ENCODE results near the gene ECEL1. TPM values are rescaled to one million over a fixed set of nuclear protein-coding genes. Genes with fewer than 3 reads are reported as not detected.
"Not testable (repeated sequence)": the region's sequence is repeated elsewhere in the genome, so short reads cannot be mapped to it uniquely, and the experiment has no call there.

ECEL1 gene
- total RNA-seq, 1 experiment from 2014 or later: 23.3 TPM

DNA sequence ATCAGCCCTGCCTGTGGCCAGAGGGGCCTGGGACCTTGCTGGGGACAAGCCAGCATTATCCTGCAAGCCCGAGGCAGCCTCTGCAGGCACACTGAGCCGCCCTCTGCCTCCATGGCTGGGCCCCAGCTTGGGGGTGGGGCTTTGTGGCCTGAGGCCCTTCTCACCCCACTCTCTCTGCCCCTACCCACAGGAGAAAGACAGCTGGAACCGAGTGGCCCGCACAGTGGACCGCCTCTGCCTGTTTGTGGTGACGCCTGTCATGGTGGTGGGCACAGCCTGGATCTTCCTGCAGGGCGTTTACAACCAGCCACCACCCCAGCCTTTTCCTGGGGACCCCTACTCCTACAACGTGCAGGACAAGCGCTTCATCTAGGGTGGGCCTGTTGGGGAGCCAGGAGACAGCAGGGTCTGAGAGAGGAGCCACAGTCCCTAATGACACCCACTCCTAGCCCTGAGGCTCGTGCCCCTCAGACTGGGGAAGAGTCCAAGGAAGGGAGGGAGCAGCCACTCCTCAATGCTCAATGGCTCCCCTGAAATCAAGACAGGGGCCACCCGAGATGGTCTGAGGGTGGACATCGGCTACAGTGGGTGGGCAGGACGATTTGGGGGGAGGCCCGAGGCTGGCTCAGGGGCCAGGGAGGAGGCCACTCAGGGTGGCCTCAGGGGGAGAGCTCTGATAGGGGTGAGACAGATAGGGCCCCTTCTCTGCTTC is 47.5 kb upstream of the ECEL1 start (continued):
- TF ChIP-seq, protein P1, sequence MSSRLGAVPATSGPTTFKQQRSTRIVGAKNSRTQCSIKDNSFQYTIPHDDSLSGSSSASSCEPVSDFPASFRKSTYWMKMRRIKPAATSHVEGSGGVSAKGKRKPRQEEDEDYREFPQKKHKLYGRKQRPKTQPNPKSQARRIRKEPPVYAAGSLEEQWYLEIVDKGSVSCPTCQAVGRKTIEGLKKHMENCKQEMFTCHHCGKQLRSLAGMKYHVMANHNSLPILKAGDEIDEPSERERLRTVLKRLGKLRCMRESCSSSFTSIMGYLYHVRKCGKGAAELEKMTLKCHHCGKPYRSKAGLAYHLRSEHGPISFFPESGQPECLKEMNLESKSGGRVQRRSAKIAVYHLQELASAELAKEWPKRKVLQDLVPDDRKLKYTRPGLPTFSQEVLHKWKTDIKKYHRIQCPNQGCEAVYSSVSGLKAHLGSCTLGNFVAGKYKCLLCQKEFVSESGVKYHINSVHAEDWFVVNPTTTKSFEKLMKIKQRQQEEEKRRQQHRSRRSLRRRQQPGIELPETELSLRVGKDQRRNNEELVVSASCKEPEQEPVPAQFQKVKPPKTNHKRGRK (CRISPR knock-in tag; IDR thresholded peaks at IDR 0.05; ENCODE audit: borderline replicate concordance): no peak
- no peak for TF ChIP-seq SMAD3 (CRISPR knock-in tag; IDR thresholded peaks at IDR 0.05; ENCODE audit: borderline replicate concordance)
- no peak for TF ChIP-seq IRF2 (CRISPR knock-in tag; IDR thresholded peaks at IDR 0.05; ENCODE audit: borderline replicate concordance, low read depth)
- no peak for TF ChIP-seq SP1 (CRISPR knock-in tag; conservative IDR thresholded peaks at IDR 0.05)

DNA sequence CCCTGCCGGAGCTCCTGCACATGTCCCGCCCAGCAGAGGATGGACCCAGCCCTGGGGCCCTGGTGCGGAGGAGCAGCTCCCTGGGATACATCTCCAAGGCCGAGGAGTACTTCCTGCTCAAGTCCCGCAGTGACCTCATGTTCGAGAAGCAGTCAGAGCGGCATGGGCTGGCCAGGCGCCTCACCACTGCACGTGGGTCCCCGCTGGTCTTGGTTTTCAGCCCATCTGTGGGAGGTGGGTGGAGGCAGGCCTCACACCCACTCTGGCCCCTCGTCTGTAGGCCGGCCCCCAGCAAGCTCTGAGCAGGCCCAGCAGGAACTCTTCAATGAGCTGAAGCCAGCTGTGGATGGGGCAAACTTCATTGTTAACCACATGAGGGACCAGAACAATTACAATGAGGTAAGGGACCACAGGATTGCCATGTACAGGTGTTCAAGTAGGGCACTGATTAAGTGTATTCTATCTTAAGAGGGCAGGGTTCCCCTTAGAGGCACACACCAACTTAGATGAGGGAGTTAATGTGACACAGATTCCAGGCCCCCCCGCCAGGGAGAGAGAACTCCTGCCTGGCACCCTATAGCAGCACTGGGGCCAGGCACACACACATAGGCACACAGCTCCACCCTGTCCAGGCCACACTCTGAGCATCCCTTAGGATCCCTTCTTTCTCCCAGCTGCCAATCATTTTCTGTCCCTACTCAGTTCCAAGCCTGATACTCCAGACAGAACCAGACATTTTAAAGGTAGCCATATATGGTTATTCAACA is 46.5 kb upstream of the ECEL1 start:
- no peak for ATAC-seq
- H3K27me3 Mint-ChIP-seq (ENCODE audit: low read depth): peaks cover 13% of the 10 kb centered on the region
- no peak overlapping the region for H3K4me3 Mint-ChIP-seq
- H3K27ac Mint-ChIP-seq: no peak overlapping the region; the same call in 1 of the 2 replicates
- peaks cover 23% of the 10 kb centered on the region for H3K4me1 Mint-ChIP-seq
- TF ChIP-seq, protein P2, sequence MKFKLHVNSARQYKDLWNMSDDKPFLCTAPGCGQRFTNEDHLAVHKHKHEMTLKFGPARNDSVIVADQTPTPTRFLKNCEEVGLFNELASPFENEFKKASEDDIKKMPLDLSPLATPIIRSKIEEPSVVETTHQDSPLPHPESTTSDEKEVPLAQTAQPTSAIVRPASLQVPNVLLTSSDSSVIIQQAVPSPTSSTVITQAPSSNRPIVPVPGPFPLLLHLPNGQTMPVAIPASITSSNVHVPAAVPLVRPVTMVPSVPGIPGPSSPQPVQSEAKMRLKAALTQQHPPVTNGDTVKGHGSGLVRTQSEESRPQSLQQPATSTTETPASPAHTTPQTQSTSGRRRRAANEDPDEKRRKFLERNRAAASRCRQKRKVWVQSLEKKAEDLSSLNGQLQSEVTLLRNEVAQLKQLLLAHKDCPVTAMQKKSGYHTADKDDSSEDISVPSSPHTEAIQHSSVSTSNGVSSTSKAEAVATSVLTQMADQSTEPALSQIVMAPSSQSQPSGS (CRISPR knock-in tag; IDR thresholded peaks at IDR 0.05; ENCODE audit: borderline replicate concordance, low read depth): no peak
- TF ChIP-seq ZNF121 (CRISPR knock-in tag; IDR thresholded peaks at IDR 0.05): no peak
- no peak for TF ChIP-seq FOXJ3 (CRISPR knock-in tag; IDR thresholded peaks at IDR 0.05; ENCODE audit: borderline replicate concordance)
- TF ChIP-seq, protein P3, sequence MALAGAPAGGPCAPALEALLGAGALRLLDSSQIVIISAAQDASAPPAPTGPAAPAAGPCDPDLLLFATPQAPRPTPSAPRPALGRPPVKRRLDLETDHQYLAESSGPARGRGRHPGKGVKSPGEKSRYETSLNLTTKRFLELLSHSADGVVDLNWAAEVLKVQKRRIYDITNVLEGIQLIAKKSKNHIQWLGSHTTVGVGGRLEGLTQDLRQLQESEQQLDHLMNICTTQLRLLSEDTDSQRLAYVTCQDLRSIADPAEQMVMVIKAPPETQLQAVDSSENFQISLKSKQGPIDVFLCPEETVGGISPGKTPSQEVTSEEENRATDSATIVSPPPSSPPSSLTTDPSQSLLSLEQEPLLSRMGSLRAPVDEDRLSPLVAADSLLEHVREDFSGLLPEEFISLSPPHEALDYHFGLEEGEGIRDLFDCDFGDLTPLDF (CRISPR knock-in tag; IDR thresholded peaks at IDR 0.05): no peak
- no peak for TF ChIP-seq TP53 (CRISPR knock-in tag; IDR thresholded peaks at IDR 0.05)
- no peak for TF ChIP-seq SMAD3 (CRISPR knock-in tag; IDR thresholded peaks at IDR 0.05; ENCODE audit: borderline replicate concordance)
- TF ChIP-seq ZNF263 (CRISPR knock-in tag; IDR thresholded peaks at IDR 0.05; ENCODE audit: low read depth): no peak
- no peak for TF ChIP-seq ZNF317 (CRISPR knock-in tag; IDR thresholded peaks at IDR 0.05; ENCODE audit: borderline replicate concordance, low read depth)
- TF ChIP-seq, protein P4, sequence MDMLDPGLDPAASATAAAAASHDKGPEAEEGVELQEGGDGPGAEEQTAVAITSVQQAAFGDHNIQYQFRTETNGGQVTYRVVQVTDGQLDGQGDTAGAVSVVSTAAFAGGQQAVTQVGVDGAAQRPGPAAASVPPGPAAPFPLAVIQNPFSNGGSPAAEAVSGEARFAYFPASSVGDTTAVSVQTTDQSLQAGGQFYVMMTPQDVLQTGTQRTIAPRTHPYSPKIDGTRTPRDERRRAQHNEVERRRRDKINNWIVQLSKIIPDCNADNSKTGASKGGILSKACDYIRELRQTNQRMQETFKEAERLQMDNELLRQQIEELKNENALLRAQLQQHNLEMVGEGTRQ (CRISPR knock-in tag; IDR thresholded peaks at IDR 0.05): no peak
- no peak for TF ChIP-seq PRRX2 (CRISPR knock-in tag; IDR thresholded peaks at IDR 0.05)
- TF ChIP-seq NFYB (CRISPR knock-in tag; conservative IDR thresholded peaks at IDR 0.05; ENCODE audit: low read depth): no peak
- TF ChIP-seq, protein P5, sequence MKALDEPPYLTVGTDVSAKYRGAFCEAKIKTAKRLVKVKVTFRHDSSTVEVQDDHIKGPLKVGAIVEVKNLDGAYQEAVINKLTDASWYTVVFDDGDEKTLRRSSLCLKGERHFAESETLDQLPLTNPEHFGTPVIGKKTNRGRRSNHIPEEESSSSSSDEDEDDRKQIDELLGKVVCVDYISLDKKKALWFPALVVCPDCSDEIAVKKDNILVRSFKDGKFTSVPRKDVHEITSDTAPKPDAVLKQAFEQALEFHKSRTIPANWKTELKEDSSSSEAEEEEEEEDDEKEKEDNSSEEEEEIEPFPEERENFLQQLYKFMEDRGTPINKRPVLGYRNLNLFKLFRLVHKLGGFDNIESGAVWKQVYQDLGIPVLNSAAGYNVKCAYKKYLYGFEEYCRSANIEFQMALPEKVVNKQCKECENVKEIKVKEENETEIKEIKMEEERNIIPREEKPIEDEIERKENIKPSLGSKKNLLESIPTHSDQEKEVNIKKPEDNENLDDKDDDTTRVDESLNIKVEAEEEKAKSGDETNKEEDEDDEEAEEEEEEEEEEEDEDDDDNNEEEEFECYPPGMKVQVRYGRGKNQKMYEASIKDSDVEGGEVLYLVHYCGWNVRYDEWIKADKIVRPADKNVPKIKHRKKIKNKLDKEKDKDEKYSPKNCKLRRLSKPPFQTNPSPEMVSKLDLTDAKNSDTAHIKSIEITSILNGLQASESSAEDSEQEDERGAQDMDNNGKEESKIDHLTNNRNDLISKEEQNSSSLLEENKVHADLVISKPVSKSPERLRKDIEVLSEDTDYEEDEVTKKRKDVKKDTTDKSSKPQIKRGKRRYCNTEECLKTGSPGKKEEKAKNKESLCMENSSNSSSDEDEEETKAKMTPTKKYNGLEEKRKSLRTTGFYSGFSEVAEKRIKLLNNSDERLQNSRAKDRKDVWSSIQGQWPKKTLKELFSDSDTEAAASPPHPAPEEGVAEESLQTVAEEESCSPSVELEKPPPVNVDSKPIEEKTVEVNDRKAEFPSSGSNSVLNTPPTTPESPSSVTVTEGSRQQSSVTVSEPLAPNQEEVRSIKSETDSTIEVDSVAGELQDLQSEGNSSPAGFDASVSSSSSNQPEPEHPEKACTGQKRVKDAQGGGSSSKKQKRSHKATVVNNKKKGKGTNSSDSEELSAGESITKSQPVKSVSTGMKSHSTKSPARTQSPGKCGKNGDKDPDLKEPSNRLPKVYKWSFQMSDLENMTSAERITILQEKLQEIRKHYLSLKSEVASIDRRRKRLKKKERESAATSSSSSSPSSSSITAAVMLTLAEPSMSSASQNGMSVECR (CRISPR knock-in tag; IDR thresholded peaks at IDR 0.05; ENCODE audit: borderline replicate concordance): no peak
- no peak for TF ChIP-seq TEAD1 (CRISPR knock-in tag; IDR thresholded peaks at IDR 0.05)
- no peak for TF ChIP-seq JAZF1 (CRISPR knock-in tag; IDR thresholded peaks at IDR 0.05)
- no peak for TF ChIP-seq SOX15 (CRISPR knock-in tag; IDR thresholded peaks at IDR 0.05)
- peaks cover 11% of the 10 kb centered on the region for H3K9me3 Mint-ChIP-seq
- POLR2A ChIA-PET: no interaction called here
- H3K36me3 Mint-ChIP-seq: peaks cover 4% of the 10 kb centered on the region; the same call in 1 of the 2 replicates
- no peak for DNase-seq (ENCODE audit: low spot score)
- CTCF ChIA-PET: interaction anchor here (2.4 to 4.5 kb wide), 2 partner anchors 11 to 167 kb away, joined by 7 to 36 read pairs; no protein-coding TSS in a partner anchor

DNA sequence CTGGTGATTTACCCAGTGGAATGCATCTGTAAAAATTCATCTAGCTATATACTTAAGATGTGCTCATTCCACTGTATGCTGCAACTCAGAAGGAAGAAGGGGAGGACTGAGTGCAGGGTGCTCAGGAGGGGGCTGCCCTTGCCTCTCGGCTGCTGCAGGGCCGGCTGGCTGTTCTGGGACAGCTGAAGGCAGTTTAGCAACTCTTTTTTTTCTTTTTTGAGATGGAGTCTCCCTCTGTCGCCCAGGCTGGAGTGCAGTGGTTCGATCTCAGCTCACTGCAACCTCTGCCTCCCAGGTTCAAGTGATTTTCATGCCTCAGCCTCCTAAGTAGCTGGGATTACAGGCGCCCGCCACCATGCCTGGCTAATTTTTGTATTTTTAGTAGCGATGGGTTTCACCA is 45.2 kb upstream of the ECEL1 start:
- ATAC-seq; DNase-seq (ENCODE audit: low spot score); H3K36me3 Mint-ChIP-seq; H3K4me3 Mint-ChIP-seq; POLR2A ChIA-PET; H3K27ac Mint-ChIP-seq: not testable (repeated sequence)
- Mint-ChIP-seq H3K4me1 (peaks cover 12% of the 10 kb centered on the region), H3K9me3 (peaks cover 11% of the 10 kb centered on the region), H3K27me3 (ENCODE audit: low read depth) (peaks cover 21% of the 10 kb centered on the region)
- CTCF ChIA-PET: interaction anchor here (1.0 to 4.5 kb wide), 3 partner anchors 10 to 197 kb away, joined by 4 to 36 read pairs (median 7); no protein-coding TSS in a partner anchor
